Stimulated activated CD8-positive, alpha-beta memory T cell treated with anti-CD3 and anti-CD28 coated beads, Interleukin-2, amount 100 ng/mL, for 48 hours (primary cell): ENCODE measurements around the gene IRF4.

Source experiments
- DNase-seq, 2 donors: peaks; one replicate each; pipeline ENCODE4 v3.0.0-alpha.2; 2020; ENCODE audit warnings: low read depth in 2 of 2

The IRF4 gene

DNA sequence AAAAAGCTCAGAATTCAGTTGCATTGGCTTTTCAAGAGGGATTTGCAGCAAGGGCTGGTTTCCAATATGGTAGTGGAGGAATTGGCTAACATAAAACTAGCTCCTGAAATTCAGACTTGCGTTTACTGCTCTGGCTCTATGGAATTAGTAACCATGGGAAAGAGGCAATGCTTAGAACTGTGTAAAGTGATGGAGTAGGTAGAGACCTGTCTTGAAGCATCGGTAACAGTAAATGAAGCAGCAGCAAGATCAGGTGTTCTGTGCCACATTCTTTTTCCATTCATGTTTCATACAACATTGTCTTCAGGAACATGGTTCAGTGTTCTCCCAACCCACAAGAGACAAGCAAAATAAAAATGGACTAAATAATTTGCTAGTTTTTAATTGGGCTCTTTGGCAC lies 6.5 kb downstream of the IRF4 start:
- no peak for DNase-seq

DNA sequence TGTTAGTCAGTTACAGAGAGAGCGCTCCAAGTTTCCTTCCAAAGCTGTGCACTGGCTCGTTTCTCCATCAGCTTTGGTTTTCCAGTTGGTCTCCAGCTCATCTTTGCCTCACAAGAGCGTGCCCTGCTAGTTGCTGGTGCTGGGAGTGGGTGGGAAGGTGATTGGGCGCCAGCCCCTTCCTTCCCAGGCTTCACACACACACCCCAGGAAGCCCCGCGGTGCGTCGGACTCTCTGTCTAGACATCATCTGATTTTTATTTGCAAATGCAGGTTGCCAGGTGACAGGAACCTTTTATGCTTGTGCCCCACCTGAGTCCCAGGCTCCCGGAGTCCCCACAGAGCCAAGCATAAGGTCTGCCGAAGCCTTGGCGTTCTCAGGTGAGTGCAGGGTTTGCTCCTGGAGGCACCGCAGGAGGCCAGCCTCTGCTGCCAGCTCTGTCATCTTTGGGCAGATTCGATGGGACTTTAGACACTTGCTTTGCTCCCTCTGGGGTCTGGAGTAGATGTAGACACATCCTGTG lies 7.1 kb downstream of the IRF4 start:
- DNase-seq, result no peak

DNA sequence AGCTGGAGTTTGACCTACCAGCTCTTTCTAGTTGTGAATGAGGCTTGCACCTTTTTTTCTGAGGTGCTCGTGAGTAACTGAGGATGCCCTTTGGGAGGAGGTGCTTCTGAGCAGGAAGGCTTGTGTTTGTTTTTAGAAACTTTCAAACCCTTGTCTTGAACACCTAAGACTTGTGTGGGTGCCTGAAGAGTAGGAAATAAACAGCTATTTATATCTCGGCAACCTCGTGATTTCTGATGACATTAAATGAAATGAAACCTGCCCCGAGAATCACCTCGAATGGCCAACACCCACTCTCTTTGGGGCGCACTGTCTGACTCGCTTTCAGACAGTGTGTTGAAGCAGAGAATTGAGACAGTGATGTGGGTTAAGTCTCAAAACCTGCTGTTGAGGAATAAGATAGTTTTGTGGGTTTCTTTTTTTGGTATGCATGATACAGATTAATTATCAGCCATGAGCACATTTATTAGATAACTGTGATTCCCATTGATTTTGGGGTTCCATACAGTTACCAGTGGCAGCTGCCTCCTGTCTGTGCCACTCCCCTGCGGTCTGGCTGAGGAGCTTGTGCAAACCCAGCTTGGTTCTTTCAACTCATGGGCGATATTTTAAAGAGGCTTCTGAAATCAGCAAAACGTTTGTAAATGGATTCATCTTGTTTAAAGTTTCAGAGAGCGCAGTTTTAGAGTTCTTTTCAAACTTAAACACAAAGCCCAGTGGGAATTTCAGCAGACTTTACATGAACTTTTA lies 8.4 kb downstream of the IRF4 start:
- DNase-seq, result no peak

GRCh38 chr6:400815-401214 lies 9.3 kb downstream of the IRF4 start:
- DNase-seq, result no peak

DNA sequence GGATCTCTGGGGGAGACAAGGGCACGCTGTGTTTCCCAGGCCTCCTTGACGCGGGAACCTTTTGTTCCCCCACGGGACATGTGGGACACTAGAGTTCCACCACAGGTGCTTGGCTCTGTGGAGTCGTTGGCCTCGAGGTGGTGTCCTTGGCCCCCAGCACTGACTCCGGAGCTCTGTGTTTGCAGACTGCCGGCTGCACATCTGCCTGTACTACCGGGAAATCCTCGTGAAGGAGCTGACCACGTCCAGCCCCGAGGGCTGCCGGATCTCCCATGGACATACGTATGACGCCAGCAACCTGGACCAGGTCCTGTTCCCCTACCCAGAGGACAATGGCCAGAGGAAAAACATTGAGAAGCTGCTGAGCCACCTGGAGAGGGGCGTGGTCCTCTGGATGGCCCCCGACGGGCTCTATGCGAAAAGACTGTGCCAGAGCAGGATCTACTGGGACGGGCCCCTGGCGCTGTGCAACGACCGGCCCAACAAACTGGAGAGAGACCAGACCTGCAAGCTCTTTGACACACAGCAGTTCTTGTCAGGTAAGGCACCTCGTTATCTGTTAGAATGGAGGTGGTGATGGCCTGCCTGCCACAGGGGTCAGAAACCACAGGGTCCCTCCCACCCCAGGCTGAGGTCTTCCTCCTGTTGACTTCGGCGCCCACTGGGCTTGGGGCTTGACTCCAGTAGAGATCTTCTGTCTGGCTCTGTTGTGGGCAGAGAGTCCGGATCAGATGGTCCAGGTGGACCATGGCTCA lies 9.9 kb downstream of the IRF4 start:
- no peak for DNase-seq

DNA sequence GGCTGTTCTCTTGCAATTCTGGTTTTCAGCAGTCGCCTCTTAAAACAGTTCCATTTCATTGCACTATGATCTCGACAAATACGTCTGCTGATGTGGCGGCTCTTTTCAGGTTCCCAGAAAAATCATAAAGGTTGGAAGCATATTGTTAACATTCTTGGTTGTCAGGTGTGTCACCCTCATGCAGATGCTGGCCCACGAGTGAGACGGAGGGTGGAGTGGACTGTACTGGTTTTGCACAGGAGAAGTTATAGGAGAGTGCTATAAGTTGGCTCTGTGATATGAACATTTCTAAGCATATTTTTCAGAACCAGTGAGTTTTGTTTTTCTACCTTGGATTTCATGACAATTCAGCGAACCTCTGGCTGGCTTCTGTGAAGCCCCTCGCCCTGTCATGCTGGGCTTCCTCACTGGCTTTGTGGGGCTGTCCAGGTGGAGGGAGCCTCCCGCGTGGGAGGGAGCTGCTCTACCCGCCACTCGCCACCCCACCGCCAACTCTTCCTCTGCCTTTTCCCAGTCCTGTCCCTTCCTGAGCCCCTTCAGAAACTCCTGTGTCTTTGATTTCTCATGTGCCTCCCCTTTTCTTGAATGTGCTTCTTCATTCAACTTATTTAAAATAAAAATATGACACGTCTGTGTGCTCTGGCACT lies 10.6 kb downstream of the IRF4 start:
- DNase-seq, result no peak

- DNase-seq, result peak in 1 of 2 donors; percentile 45
Measured at GRCh38 chr6:402901-403658, 11.5 kb downstream of the IRF4 start.

DNA sequence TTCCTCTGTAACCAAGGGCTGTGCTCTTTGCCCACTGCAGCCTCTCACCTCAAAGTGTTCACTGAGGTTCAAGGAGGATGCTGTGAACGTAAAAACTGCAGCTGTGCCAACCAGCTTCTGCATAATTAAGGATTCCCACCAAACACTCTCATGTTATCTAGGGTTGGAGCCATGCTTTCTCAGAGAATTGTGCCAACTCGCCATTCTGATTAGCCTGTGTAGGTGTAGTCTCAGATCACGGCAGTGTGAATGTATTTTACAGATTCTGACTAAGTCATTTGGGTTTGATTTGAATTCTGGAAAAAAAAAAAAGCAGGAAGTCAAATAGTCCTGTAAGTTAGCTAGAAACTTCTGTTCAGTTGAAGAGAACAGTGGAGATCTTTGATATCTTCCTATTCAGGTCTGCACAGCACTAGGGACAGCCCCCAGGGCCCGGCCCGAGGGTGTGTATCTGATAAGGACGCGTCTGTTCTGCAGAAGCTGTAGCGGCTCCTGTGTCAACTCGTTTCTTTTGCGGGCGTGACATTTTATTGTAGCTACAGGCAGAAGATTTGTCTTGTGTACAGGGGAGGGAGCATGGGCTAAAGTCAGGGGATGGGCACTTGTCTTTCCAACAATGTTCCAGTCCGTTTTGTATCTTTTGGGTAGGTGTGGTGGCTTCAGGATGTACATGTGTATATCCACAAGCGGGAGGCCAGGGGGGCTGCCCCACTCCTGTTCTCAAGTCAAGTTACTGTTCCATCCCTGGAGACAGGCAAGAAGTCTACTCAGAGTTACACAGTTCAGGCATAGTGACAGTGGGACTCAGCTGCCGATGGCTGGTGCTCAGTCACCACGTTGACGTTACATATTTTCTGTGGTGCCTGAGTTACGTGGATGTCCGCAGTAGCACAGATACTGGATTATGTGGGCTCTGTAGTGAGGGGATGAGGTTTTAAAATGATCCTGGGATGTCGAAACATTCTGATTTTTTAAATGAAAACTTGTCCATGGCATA lies 12.4 kb downstream of the IRF4 start:
- DNase-seq, result peak in 1 of 2 donors; percentile 33

- no peak for DNase-seq
Measured at GRCh38 chr6:404685-405423, 13.3 kb downstream of the IRF4 start.

- no peak for DNase-seq
Measured at GRCh38 chr6:408148-408547, 16.6 kb downstream of the IRF4 start.

- no peak for DNase-seq
Measured at GRCh38 chr6:408599-409102, 17.1 kb downstream of the IRF4 start.

- no peak for DNase-seq
Measured at GRCh38 chr6:409370-409972, 17.9 kb downstream of the IRF4 start.

GRCh38 chr6:410555-411395 lies 19.2 kb downstream of the IRF4 start:
- DNase-seq, result no peak

DNA sequence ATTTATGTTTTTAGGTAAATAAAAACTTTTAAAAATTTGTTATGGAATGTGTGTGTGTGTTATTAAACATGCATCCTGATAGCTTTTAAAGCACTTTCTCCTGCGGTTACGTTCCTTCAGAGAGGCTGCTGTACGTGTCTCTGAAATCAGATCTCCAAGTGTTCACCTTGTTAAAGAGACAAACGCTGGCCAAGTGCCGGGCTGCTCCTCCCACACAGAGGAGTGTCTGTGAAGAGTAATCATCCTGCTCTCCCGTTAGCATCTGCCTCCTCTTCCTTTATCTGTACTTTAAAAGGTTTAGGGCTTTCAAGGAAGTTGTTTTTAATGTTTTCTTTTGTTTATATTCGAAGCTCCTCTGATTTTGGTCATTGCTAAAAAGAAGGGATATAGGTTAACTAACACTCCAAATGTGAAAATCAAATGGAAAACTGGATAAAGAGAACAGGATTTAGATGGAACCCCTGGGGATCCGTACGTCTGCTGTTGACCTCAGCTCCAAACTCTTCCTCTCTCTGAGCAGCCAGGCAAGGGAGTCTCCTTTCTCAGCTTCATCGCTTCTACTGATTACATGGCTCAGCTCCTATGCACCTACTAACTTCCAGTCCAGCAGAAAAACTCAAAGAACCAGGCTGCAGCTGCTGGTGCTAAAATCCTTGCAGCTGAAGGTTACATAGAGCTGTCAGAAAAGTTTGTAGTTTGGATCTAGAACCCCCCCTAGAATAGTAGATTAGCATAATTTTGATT lies 20.0 kb downstream of the IRF4 start:
- DNase-seq, result no peak

- no peak for DNase-seq
Measured at GRCh38 chr6:412146-412886, 20.8 kb downstream of the IRF4 start.

GRCh38 chr6:414447-414846 lies 22.9 kb downstream of the IRF4 start:
- no peak for DNase-seq

DNA sequence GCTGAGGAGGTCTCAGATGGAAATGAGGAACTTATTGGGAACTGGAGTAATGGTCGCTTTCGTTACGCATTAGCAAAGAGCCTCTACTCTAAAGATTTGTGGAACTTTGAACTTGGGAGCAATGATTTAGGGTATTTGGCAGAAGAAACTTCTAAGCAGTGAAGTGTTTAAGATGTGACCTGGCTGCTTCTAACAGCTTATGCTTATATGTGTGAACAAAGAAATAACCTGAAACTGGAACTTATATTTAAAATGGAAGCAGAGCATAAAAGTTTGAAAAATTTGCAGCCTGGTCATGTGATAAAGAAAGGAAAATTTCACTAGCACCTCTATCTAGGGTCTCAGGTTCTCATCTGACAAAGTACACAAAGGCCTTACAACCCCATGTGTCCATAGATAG lies 23.5 kb downstream of the IRF4 start:
- DNase-seq, result no peak
